Middle frontal gyrus (tissue), 1 donor: ENCODE data around the gene RASSF5.
A peak's percentile ranks its signal among the peaks of the same experiment; 100 is the strongest.
"Not testable (repeated sequence)": the region's sequence is repeated elsewhere in the genome, so short reads cannot be mapped to it uniquely, and the experiment has no call there.

Source experiments
- DNase-seq: peaks from one replicate; pipeline ENCODE4 v3.0.0-alpha.2; 2015; ENCODE audit warnings: low spot score; ENCODE audit errors: extremely low spot score

Gene RASSF5

GRCh38 chr1:206626396-206626795 lies 119.1 kb downstream of the RASSF5 start:
- DNase-seq = not testable (repeated sequence)

DNA sequence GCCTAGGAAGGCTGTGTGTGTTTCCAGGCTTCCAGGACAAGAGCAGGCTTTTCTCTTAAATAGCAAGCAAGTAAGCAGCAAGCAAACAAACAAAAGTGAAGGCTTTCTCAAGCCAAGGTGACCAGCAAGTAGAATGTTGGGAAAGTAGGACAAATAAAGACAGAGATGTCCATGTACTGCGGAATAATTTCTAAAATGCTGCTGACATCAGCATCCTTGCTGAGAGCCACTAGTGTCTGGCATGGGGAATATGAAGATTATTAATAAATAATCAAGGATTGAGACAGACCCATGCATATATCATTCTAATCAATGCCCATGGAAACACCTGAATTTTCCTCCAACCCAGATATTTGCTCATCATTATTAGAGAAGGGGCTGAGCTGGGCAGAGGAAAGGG lies 121.6 kb downstream of the RASSF5 start:
- DNase-seq = no peak

GRCh38 chr1:206631085-206631509 lies 123.8 kb downstream of the RASSF5 start:
- no peak for DNase-seq

DNA sequence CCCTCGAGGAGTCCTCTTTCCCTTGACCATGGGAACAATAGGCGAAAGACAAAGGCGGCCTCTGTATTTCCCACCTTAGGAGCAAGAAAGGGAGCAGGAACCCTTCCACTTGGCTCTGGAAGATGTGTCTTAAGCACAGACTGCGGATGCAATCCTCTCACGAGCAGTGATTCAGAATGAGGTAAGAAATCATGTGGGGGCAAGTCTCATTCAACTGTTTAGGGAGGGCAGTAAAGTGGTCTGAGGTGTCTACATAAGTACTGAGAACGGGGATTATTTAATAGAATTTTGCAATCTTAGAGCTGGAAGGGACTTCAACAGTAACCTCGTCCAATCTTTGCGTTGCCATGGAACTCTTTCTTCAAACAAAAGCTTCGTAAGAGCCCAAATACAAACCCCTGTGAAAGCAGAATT lies 126.4 kb downstream of the RASSF5 start:
- DNase-seq = no peak

- peak; percentile 86 for DNase-seq
Measured at GRCh38 chr1:206634365-206635079, 127.2 kb downstream of the RASSF5 start.

GRCh38 chr1:206635080-206635977 lies 128.0 kb downstream of the RASSF5 start, which contains the start of gene DYRK3:
TSS of gene DYRK3 (plus strand) at chr1:206635536. CDS start at chr1:206635704, 168 bp downstream.
- DNase-seq = peak; percentile 80

DNA sequence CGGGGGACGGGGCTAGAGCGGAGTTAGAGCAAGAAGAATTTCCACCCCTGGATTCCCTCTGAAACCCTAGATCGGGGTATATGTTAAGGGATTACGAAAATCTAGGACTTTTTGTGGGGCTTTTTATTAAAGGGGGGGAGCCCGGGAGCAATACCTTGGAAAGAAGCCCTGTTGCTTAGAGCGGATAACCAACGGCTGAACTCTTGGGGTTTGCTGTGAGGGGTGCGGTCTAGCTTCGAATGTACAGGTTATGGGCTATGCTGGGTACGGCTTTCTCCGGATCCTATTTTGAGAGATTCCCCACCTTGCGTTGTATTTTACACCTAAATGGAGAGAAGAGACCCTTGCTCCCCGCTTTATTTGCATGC lies 128.6 kb downstream of the RASSF5 start:
- no peak for DNase-seq

- no peak for DNase-seq
Measured at GRCh38 chr1:206636671-206637070, 129.3 kb downstream of the RASSF5 start.

DNA sequence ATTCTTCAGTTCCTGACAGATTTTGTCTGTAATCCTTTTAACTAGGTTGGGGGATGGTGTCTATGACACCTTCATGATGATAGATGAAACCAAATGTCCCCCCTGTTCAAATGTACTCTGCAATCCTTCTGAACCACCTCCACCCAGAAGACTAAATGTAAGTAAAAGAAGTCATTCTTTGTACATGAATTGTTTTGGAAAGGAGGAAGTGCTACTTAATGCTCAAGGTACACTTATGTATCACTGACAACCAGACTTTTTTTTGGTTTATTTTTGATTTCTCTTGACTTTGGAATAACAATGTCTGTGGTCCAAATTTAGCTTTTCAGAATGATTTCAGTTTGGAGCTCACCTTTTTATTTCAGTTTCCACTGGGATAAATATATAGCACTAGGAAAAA lies 130.3 kb downstream of the RASSF5 start:
- no peak for DNase-seq
